ENCODE results near the gene TRPC4.

TRPC4 gene

DNA sequence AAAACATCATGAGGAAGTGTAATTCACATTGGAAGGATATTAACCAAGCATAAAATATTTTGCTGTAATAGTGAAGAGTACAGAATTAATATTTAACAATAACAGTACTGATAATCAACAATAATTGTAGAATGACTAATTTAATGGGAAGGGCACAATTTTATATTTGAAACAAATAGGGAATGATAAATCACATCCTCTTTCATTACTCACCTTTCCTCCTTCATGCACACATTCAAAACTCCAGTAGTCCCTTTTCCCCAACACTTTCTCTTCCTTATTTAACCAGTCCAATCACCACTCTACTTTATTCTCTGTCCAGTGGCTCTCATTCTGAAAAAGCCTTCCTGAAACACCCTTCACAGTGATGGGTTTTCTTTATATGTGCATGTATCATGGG lies 160.3 kb downstream of the TRPC4 start:
- no peak for DNase-seq

DNA sequence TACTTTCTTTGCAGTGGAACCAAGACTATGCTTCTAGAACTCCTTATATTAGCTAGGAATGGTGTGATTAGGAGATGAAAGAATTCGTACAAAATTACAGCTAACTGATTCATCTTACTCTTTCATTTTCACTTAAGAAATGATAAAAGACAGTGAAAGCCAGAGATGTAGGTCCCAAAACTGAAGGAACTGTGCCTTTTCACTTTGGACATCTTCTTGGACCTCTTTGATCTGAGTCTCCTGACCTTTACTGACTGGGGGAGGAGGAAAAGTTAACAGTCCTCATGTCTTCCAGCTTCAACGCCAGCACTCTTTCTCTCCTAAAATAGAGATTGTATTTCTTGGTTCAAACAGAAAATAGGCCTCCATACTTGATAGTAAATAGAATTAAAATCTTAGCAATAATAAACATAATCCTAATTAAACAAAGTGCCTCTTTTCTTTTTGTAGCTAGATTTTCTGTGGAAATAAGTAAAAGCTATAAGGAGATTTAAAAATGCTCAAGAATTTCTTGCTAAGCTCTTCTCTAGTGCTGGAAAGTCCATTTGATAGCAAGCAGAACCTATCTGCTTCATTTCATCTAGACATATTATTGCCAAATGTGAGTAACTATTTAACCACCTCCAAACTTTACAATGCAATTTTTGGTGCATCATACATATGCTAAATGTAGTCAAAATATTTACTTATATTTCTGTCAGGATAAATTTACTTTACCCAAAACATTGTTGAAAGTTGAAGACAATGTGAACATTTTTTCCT lies 161.7 kb downstream of the TRPC4 start:
- no peak for DNase-seq

DNA sequence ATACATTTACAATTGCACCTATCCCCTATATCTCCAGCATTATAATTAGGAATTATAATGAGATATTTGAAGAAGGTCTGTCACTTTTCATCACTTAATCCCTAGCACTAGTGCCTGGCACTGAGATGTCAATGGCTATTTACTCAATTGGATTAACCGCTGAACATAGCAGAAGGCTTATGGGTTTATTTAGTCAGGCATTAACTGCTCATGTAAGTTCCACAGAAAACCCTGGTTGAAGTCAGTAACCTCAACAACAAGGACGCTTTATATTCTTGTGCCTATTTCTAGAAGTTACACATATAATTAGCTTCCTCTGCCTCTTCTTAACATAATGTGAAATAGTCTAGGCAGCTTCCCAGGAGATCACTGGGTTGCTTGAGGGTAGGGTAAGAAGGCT lies 163.5 kb downstream of the TRPC4 start:
- no peak for DNase-seq

DNA sequence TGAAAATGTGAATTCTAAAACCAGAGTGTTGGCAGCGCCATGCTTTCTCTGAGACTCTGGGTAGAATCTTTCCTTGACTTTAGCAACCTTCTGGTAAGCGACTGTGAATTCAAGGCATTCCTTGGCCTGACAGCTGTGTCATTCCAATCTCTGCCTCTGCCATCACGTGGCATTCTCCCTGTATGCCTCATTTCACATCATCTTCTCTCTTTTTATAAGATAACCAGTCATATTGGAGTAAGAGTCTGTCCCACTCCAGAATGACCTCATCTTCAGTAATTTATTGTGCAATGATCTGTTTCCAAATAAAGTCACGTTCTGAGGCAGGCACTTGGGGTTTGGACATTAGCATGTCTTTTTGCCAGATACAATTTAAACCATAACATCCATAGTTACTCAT lies 167.6 kb downstream of the TRPC4 start:
- DNase-seq = no peak

DNA sequence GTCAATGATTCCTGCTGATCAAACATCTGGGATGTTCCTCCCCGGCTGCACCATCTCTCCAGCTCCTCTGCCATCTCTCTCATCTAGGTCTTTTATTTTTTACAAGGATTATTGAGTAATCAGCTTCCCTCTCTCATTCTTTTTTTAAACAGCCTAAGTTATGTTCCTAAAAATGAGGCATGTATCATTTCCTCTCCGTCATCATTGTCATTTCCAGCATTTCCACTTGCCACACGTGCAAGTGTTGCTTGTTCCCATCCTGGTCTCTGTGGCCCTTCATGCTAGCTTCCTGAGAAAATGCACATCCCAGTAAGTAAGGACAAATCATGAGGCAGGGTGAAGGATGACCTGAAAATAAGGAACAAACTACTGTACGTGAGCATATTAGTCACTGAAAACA lies 168.3 kb downstream of the TRPC4 start:
- DNase-seq = no peak

DNA sequence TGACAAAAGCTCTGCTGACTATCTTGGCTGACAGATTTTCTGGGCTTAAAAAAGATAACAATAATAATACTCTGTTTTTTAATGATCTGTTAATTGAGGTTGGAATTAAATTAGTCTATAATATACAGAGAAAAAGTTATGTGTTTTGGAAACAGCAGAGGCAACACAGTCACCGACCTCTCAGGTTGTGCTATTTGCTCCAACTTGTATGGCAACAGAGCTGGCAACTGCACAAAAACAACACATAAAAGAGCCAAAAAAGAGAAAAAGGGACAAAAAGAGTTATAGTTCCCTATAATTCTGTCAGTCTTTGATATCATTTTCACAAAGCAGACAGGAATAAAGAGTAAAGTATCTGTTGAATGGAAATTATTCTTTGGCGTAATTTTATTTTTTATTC lies 168.7 kb downstream of the TRPC4 start:
- no peak for DNase-seq

DNA sequence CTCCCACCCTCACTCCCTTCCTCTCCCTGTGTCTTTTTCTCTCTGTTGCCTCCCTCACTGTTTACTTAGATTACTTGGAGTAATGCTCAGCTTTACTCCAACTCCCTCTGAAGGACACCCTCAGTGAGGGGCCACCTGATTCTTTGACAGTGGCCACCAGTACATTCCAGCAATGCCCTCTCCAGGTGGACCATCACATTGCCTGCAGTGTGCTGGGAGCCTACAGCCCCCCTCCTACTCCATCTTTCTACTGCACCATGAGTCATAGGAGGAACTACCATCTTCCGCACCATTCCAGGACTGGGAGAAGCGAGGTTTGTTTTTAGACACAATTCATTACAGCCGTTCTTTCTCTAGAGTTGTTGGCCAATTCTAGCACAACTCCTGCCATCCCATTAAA lies 174.4 kb downstream of the TRPC4 start:
- DNase-seq = no peak

DNA sequence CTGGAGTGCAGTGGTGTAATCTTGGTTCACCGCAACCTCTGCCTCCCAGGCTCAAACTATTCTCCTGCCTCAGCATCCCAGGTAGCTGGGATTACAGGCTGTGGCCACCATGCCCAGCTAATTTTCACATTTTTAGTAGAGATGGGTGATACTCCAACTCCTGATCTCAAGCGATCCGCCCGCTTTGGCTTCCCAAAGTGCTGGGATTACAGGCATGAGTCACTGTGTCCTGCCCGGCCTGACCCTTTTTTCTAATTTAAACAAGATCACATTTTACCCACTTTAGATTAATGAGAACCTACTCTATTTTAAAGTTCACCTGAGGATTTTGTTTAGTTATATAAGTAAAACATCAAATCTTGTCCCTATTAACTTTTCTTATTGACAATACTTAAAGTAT lies 179.2 kb downstream of the TRPC4 start:
- no peak for DNase-seq

DNA sequence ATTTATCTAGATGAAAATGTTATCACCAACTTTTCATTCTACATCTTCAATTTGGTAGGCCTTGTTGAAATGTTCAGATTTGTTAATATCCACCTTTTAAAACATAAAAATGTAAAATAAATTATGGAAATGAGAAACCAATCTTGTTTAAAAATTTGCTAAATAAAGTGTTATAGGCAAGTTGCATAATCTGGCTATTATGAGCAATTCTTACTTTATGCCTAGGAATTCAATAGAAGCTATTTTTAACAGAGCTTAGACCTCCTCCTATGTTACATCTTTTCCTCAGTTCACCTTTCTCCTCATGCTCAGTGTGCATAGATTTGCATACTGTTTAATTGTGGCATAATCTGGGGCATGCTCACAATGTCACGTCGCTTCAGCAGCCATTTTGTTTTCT lies 183.1 kb downstream of the TRPC4 start:
- no peak for DNase-seq

DNA sequence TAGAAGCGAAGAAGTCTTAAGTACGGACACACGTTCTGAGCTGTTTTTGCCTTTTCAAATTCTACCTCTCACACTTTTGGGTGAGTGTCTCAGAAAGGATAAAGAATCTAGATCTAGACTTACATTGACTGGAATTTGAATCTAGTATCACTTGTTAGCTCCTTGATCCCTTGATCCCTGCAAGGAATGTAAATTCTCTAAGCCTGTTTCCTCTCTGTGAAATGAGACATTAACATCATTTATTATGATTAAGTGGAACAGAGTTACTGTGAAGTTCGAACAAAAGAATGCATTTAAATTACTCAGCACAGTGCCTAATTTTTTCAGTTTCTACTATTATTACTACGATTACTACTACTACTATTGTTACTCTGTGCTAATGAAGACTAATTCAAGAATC lies 184.4 kb downstream of the TRPC4 start:
- DNase-seq = no peak

DNA sequence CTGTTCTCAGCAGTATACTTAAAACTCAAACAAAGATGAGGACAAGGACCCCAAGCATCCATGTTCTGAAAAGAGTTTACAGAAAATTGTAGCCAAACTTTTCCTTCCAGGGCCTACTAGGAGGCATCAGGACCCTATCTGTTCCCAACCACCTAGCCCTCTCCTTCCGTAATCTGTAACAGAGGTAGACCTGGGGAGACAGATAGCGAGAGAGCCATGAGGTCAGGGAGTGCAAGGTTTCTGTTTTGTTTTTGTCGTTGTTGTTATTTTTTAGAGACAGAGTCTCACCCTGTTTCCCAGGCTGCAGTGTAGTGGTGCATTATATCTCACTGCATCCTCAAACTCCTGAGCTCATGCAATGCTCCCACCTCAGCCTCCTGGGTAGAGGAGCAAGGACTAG lies 187.1 kb downstream of the TRPC4 start:
- no peak for DNase-seq

DNA sequence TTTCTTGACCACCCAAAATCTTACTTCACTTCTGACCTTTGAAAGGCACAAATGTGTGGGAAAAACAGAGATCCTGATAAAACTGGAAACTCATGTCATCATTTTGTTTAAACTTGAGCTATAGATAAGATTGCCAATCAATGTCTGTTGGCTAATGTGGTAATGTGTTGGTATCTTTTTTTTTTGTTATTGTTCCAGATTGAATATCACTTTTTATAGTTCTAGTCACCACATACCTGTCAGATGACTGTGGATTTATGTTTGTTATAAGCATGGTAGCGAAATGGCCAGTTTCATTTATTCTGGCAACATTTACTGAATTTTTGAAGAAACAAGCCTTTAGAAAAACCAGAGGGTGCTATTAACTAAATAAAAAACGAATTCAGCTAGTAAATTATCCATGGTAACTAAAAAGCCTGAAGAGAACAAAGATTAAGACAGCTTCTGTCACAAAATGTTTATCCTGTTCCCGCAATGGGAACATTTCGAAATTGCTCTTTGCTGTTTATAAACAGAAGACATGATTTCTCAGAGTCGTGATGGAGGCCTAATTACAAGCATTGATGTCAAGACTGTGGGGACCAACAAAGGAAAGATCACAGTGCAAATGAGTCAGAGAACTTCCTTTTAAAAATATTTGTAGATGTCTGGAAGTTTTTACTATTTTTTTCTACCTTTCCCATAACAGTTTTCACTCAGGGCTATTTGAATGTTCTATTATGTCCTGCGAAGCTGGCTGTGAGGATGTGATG lies 188.1 kb downstream of the TRPC4 start:
- no peak for DNase-seq

DNA sequence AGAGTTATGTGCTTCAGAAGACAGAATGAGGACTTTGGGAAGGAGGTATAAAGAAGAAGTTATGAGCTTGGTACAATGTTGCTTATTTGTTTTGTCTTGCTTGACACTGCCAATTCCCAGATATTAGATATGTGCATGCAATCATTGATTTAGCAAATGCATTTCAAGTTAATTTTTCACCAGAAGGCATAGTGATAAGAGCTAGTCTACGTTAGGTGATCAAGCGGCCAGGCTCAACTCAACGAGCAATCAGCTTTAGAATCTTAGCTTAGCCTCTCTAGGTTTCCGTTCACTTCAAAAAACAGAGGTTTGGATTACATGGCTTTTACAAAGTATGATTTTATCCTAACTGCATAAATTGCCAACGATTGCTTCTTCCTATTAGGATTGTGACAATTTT lies 189.4 kb downstream of the TRPC4 start:
- DNase-seq = no peak

DNA sequence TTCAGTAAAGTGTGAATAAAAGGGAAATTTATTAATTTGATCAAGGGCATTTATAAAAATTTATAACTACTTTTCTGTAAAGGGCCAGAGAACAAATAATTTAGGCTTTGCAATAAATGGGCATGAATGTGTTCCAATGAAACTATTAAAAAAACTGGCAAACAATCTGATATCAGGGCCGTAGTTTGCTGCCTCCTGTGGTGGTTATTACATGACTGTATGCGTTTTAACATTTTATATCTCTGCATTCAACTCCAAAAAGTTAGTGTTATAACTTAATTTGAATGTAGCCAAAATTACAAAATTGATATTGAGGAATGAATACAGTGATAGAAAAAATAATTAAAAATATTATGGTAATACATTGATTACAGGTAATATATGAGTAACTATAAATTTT lies 190.5 kb downstream of the TRPC4 start:
- DNase-seq = no peak

DNA sequence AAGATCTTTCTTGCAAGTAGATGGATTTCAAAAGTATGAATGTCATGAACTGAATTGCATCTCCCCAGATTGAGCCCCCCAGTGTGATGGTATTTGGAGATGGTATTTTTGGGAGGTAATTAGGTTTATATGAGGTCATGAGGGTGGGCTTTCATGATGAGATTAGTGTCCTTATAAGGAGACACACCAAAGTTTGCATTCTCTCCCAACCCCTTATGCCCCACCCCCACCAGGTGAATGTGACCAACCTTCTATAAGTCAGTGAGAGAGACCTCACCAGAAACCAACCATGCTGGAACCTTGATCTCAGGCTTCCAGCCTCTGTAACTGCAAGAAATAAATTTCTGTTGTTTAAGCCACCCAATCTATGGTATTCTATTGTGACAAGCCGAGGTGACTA lies 199.7 kb downstream of the TRPC4 start:
- no peak for DNase-seq

DNA sequence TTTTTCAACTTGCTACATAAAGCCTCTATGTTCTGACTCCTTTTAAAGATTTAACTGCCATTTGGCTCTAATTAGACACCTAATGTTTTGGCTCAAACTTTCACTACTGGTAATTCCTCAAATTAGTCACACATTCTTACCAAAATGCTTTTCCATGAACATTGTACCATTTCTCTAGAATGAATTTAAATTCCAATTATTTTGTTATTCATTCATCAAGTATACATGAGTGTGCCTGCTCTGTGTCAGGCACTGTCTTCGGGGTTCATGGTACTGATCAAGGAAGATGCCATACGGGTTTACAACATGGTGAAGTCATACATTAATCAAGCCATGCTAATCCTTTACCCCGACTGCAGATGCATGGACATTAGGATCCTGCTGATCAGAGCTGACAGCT lies 201.9 kb downstream of the TRPC4 start:
- no peak for DNase-seq

DNA sequence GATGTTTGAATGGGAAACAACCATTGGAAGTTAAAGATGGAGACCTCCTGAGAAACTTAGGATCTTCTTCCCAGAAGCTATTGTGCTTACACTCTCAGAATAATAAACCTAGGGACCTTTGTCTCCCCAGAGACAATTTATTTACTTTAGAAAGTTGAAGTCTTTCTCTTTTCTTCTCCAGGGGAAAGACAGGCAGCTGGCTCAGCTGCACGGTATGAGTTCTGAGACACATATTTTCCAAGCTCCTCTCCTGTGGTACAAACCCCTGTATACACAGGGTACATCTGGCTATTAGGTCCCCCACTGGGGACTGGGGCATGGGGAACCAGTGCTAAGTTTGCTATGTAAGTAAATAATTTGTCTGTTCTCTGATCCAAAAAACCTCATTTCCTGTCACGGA lies 203.5 kb downstream of the TRPC4 start:
- no peak for DNase-seq

DNA sequence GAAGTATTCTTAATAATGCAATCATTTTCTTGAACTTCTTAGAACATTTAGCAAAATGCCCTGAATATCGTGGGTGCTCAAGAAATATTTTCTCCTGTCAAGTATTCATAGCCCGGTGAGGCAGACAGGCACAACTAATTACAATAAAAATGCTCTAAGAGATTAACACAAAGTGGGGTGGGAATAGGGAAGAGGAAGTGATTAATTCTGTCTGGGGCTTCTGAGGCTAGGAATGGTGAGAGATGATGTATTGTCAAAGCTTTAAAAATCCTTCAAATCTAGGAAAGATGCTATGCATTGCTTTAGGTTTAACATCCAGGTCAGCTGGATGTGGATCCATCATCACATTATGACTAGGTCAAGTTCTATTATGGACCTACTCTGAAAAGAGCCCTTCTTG lies 204.2 kb downstream of the TRPC4 start:
- DNase-seq = no peak

DNA sequence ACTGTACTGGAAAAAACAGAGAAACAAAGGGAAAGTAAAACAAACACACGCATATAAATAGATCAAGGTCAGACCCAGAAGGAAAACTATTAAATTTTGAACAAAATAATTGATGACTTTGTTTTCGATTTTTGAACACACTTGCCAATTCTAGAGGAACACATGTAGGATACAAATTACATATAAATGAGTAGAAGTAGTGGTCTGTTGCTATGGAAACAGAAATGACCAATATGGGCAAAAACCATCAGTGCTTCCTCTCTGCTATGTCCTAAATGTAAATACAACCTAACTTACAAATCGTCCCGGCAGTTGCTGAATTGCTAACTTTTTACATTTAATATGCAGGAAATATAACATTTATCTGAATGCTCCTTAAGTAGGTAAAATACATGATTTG lies 205.8 kb downstream of the TRPC4 start:
- no peak for DNase-seq

DNA sequence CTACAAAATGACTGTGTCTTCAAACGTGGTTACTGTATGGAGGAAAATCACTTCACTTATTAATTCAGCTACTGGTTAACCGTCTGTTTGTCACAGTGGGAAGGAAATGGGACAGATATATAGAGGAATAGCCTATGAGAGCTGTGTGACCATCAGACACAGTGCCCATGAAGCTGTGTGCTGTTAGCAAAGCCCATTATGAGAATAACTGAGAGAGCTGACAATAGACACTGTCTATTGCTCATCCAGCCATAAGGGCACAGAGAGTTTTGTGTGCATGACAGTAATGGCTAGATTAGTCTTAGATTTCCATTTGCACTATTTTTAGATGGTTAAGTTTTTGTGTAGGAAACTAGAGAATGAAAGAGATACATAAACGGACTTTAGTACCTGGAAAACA lies 206.9 kb downstream of the TRPC4 start:
- DNase-seq = no peak

DNA sequence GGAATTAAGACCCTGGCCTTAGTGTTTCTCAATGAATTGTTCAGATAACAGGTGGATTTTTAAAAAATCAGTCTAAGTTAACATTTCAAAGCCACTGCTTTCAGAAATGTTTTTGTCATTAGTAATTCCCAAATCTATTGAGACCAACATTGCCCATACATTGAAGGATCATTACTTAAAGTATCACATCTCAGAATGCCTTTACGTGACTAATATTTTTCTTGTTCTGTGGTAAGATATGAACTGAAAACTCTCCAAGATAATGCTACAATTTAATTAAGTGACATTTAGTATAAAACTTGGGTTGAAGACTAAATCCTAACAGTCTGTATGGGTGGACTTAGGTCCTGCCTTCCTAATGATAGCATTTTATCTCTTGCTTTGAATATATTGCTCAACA lies 211.6 kb downstream of the TRPC4 start:
- DNase-seq = no peak

DNA sequence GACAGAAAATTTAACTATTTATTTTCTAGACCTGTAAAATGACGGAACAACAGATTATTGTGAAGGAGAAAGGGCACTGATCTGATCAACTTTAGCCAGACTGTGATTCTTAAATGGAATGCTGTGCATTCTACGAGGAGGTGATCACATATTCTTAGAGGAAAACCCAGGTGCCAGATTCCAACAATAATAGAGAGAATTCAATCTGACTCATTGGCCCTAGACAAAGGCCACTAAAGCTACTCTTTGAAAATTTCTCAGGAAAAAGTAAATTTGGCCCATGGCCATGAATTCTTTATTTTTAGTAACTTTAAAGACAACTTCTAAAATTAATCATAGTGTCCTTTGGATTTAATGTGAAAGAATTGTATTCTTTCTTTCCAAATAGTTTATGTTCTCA lies 212.4 kb downstream of the TRPC4 start:
- DNase-seq = no peak

DNA sequence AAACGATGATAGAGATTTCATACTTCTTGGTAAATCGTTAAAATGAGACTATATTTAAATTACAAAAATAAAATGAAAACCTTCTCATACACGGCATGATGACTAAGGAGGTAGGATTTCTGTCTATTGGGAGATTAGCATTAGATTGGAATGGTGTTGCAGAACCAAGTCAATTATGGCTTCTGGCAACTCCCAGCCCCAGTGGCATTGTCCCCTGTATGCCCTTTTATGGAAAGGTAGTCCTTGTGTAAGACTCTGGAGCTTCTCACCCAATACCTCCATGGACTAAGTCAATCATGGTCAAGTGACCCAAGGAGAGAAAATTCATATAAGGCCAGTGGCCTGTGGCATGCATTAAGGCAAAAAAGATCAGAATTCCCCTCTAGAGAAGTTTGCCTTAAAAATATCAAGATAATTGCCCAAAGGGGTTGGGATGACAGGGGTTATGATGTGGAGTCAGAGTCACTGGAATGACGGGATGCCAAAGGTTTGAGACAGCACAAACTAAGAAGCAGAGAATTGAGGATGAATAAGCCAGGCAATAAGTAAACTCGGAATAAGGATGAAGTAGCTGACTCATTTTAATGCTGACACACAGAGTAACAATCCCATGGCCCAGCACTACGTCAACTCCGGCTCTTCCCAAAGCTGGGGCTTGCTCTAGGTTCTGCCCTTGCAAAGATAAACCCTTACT lies 213.2 kb downstream of the TRPC4 start:
- DNase-seq = no peak

DNA sequence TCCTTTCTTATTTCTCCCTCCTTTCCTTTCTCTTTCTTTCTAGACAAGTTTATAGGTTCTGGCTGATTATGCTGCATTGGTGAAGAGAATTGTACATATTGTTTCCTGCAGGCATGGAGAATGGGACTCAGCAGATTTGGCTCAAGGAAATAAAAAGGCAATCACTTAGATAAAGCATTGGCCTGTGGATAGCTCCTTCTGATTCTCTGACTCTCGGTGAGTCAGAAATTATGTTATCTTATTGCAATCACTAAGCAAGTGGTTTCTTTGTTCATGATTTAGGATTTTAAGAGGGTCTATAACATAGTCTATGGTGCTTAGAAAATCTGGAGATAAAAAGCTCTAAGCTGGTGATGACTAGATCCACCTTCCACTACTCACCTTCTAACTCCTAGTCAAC lies 217.0 kb downstream of the TRPC4 start:
- DNase-seq = no peak

Measured in cerebellar nuclear complex (tissue), 1 donor.